Fibroblast of lung (primary cell): ENCODE data around the gene DCTN2. TPM values are rescaled to one million over a fixed set of nuclear protein-coding genes. Genes with fewer than 3 reads are reported as not detected.

Experiments
- DNase-seq, 2 donors: peaks; one replicate each; pipeline versions ENCODE4 v3.0.0 to v3.0.0-alpha.2; 2010; ENCODE audit warnings: low read depth in 2 of 2
- H2AFZ ChIP-seq: 2 replicates; pipeline ENCODE4 v1.5.1; 2012; ENCODE audit warnings: low read length, control low read depth, inconsistent platforms
- H3K27ac ChIP-seq: 2 replicates; pipeline ENCODE4 v1.5.1; 2011; ENCODE audit warnings: low read length, control low read depth; ENCODE audit not compliant: insufficient read depth
- H3K27me3 ChIP-seq: 2 replicates; pipeline ENCODE4 v1.5.1; 2011; ENCODE audit warnings: mild to moderate bottlenecking, low read length; ENCODE audit not compliant: control insufficient read depth, insufficient read depth
- H3K36me3 ChIP-seq: 2 replicates; pipeline ENCODE4 v1.5.1; 2011; ENCODE audit warnings: low read length; ENCODE audit not compliant: control insufficient read depth, insufficient read depth
- H3K4me1 ChIP-seq: 2 replicates; pipeline ENCODE4 v1.5.1; 2011; ENCODE audit warnings: low read length; ENCODE audit not compliant: control insufficient read depth, insufficient read depth; ENCODE audit errors: extremely low read depth
- H3K4me2 ChIP-seq: 2 replicates; pipeline ENCODE4 v1.5.1; 2011; ENCODE audit warnings: low read length, control low read depth; ENCODE audit not compliant: insufficient read depth; ENCODE audit errors: extremely low read depth
- H3K4me3 ChIP-seq, 4 experiments: fragments of 200-600 bp in 1 of 4; sonication (generic) in 1 of 4; replicated peaks in 1 of 4; 2 replicates each; pipeline ENCODE4 v1.5.1; 2011 to 2016; ENCODE audit warnings: low read length in 4 of 4, low read depth in 3 of 4, mild to moderate bottlenecking in 3 of 4, control low read depth in 2 of 4, inconsistent platforms in 1 of 4, mixed read lengths in 1 of 4; ENCODE audit not compliant: insufficient read depth in 1 of 4; ENCODE audit errors: control extremely low read depth in 1 of 4
- H3K79me2 ChIP-seq: 2 replicates; pipeline ENCODE4 v1.5.1; 2012; ENCODE audit warnings: mild to moderate bottlenecking, low read length, inconsistent platforms; ENCODE audit not compliant: control insufficient read depth, insufficient read depth
- H3K9ac ChIP-seq: 2 replicates; pipeline ENCODE4 v1.5.1; 2011; ENCODE audit warnings: mild to moderate bottlenecking, low read length, control low read depth; ENCODE audit not compliant: insufficient read depth
- H3K9me3 ChIP-seq: 2 replicates; pipeline ENCODE4 v1.5.1; 2012; ENCODE audit warnings: low read depth, low read length; ENCODE audit not compliant: control insufficient read depth, insufficient read depth
- H4K20me1 ChIP-seq: 2 replicates; pipeline ENCODE4 v1.5.1; 2011; ENCODE audit warnings: low read length; ENCODE audit not compliant: control insufficient read depth, insufficient read depth; ENCODE audit errors: extremely low read depth
- CTCF ChIP-seq, 2 donors: IDR thresholded peaks in 1 of 2; conservative IDR thresholded peaks in 1 of 2; 1 replicate in 1 of 2; 2 replicates in 1 of 2; pipeline ENCODE4 v1.5.1; 2011 to 2012; ENCODE audit warnings: low read length in 2 of 2, control low read depth in 1 of 2, inconsistent platforms in 1 of 2, low read depth in 1 of 2, mild to moderate bottlenecking in 1 of 2
- EZH2 ChIP-seq: IDR thresholded peaks from 2 replicates; pipeline ENCODE4 v1.5.1; 2012; ENCODE audit warnings: low read length, control low read depth, mild to moderate bottlenecking; ENCODE audit errors: missing control alignments
- polyA plus RNA-seq, 2 donors: library from polyadenylated mRNA; depleted of rRNA in 1 of 2; stranded (reverse) in 1 of 2; unstranded in 1 of 2; fragments of >200 nt; gene quantifications; 2 replicates each; pipeline ENCODE4 v1.2.1, GENCODE V29; 2011 to 2012; ENCODE audit warnings: missing spikeins in 1 of 2
- total RNA-seq: library from RNA; depleted of rRNA; stranded (reverse); fragments of >200 nt; gene quantifications from 2 replicates; pipeline ENCODE4 v1.2.1, GENCODE V29; 2014

The DCTN2 gene
- total and polyA plus RNA-seq, 2 donors (not counting 1 experiment from before 2014, with no cell fraction given), result 101 to 211 TPM

DNA sequence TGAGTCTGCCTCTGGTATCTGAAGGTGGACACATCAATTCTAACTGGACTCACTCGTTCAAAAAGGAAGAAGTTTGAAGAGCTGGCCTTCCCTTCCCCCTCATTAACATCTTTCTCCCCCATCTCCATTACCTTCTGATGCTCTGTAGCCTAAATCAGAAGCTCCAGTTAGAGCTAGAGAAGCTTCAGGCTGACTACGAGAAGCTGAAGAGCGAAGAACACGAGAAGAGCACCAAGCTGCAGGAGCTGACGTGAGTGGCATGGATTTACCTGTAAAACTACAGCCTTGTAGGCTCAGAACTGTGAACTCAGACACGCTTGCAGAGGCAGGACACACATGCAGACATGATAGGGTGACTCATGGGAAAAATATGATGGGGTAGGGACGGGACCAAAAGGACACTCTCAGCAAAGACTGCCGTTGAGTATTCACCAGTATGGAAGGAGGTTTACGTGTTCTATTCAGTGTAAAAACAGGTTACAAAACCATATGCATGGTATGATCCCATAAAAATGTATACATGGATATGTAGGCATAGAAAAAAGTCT lies 29.7 kb upstream of the DCTN2 start:
- Histone ChIP-seq H2AFZ (no peak overlapping the region), H3K9ac (no peak overlapping the region), H3K4me1 (no peaks in the 10 kb centered on the region), H3K27ac (no peak overlapping the region), H3K4me3 (no peak overlapping the region), H3K36me3 (no peaks in the 10 kb centered on the region), H3K4me2 (no peak overlapping the region), H3K27me3 (no peaks in the 10 kb centered on the region), H3K9me3 (no peaks in the 10 kb centered on the region), H4K20me1 (no peaks in the 10 kb centered on the region), H3K79me2 (no peaks in the 10 kb centered on the region)
- TF ChIP-seq EZH2, result no peak
- no peak for TF ChIP-seq CTCF (conservative IDR thresholded peaks at IDR 0.05 in 1 of 2, IDR thresholded peaks at IDR 0.05 in 1 of 2; ENCODE audit: low read depth in 1 of 2, low read length in 2 of 2)
- no peak for DNase-seq

GRCh38 chr12:57575771-57576612 lies 29.0 kb upstream of the DCTN2 start:
- Histone ChIP-seq H3K36me3 (no peaks in the 10 kb centered on the region), H3K4me1 (no peaks in the 10 kb centered on the region), H3K27me3 (no peaks in the 10 kb centered on the region), H3K9ac (no peak overlapping the region), H4K20me1 (no peaks in the 10 kb centered on the region), H3K4me2 (no peak overlapping the region), H3K79me2 (no peaks in the 10 kb centered on the region), H3K9me3 (no peaks in the 10 kb centered on the region), H2AFZ (no peak overlapping the region), H3K27ac (no peak overlapping the region), H3K4me3 (no peak overlapping the region)
- DNase-seq, result no peak
- TF ChIP-seq EZH2 (no peak), CTCF (conservative IDR thresholded peaks at IDR 0.05 in 1 of 2, IDR thresholded peaks at IDR 0.05 in 1 of 2; ENCODE audit: low read depth in 1 of 2, low read length in 2 of 2) (no peak)

DNA sequence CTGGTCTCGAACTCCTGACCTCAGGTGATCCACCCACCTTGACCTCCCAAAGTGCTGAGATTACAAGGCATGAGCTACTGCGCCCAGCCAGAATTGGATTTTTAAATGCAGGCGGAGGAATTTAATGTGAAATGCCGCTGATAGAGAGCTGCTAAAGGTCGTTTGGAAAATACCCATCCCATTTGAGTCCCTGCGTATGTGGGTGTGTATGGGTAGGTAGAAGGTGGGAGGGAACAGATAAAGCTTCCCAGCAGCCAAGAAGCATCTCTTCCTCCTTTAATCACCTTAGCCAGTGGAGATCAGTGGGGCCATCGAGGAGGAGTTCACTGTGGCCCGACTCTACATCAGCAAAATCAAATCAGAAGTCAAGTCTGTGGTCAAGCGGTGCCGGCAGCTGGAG lies 27.8 kb upstream of the DCTN2 start:
- no peaks in the 10 kb centered on the region for H3K27me3 ChIP-seq

More for the DNA sequence above, 27.8 kb upstream of the DCTN2 start:
- Histone ChIP-seq H2AFZ (no peak overlapping the region), H3K36me3 (no peaks in the 10 kb centered on the region), H3K79me2 (no peaks in the 10 kb centered on the region), H3K4me2 (no peak overlapping the region), H4K20me1 (no peaks in the 10 kb centered on the region), H3K4me3 (no peak overlapping the region), H3K4me1 (no peaks in the 10 kb centered on the region), H3K27ac (no peak overlapping the region), H3K9me3 (no peaks in the 10 kb centered on the region), H3K9ac (no peak overlapping the region)
- TF ChIP-seq CTCF (conservative IDR thresholded peaks at IDR 0.05 in 1 of 2, IDR thresholded peaks at IDR 0.05 in 1 of 2; ENCODE audit: low read depth in 1 of 2, low read length in 2 of 2) (no peak), EZH2 (no peak)
- DNase-seq, result no peak
